ENCODE measurements around the gene PIGP.

GRCh38 chr21:37098751-37099150, 25.9 kb upstream of the PIGP start:
- TF ChIP-seq POLR2A (IDR thresholded peaks at IDR 0.05) (no peak), CTCF (IDR thresholded peaks at IDR 0.05 in 4 of 5, conservative IDR thresholded peaks at IDR 0.05 in 1 of 5) (no peak)

Data from gastrocnemius medialis (tissue), 4 donors.